BE2C (cell line): ENCODE data around the gene STX16.

Source experiments
- DNase-seq: peaks from one replicate; pipeline ENCODE4 v3.0.0-alpha.2; 2020
- H3K27me3 ChIP-seq: fragments of 250-450 bp; sonication (Bioruptor Pico); 2 replicates; pipeline ENCODE4 v1.5.1; 2020; ENCODE audit warnings: mild to moderate bottlenecking
- H3K36me3 ChIP-seq: fragments of 250-450 bp; sonication (Bioruptor Pico); 2 replicates; pipeline ENCODE4 v1.5.1; 2020; ENCODE audit warnings: mild to moderate bottlenecking
- H3K4me1 ChIP-seq: fragments of 250-450 bp; sonication (Bioruptor Pico); 2 replicates; pipeline ENCODE4 v1.5.1; 2020
- H3K4me3 ChIP-seq: 2 replicates; pipeline ENCODE4 v1.5.1; 2011; ENCODE audit warnings: low read depth, low read length
- H3K9me3 ChIP-seq: fragments of 250-450 bp; sonication (Bioruptor Pico); 2 replicates; pipeline ENCODE4 v1.5.1; 2020
- TF ChIP-seq, protein P1 (sequence below): IDR thresholded peaks from 2 replicates; pipeline ENCODE4 v1.5.1; 2012; ENCODE audit warnings: mild to moderate bottlenecking, low read depth, low read length

Gene STX16

DNA sequence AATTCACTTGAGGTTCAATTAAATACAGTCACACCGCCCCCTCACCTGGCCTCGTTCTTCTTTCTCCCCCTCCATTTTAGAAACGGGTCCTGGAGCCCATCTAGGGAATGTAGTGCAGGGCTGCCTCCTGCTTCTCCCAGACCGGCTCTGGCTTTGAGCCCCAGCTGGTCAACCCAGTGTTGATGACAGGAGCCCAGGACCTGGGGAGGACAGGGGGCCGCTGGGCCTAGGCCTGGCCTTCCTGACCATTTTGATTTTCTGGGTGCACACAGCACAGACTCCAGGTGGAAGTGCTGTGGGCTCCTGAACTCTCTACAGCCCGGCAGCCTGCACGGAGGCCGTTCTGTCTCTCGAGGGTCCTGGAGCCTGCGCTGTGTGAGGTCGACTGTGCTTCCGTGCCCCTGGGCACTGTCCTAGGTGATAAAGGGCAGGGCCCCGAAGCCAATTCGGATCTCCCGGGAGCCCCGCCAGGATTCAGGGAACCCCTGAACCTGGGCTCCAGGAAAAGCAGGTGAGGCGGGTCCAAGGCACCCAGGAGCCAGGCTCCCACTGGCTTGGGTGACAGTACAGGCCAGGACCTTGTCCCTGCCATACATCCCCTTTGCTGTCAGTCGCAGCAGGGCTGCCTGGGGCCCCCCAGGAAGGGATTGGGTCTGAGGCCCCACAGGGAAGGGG is 64.9 kb downstream of the STX16 start:
- DNase-seq, result peak; percentile 4
- TF ChIP-seq, protein P1, sequence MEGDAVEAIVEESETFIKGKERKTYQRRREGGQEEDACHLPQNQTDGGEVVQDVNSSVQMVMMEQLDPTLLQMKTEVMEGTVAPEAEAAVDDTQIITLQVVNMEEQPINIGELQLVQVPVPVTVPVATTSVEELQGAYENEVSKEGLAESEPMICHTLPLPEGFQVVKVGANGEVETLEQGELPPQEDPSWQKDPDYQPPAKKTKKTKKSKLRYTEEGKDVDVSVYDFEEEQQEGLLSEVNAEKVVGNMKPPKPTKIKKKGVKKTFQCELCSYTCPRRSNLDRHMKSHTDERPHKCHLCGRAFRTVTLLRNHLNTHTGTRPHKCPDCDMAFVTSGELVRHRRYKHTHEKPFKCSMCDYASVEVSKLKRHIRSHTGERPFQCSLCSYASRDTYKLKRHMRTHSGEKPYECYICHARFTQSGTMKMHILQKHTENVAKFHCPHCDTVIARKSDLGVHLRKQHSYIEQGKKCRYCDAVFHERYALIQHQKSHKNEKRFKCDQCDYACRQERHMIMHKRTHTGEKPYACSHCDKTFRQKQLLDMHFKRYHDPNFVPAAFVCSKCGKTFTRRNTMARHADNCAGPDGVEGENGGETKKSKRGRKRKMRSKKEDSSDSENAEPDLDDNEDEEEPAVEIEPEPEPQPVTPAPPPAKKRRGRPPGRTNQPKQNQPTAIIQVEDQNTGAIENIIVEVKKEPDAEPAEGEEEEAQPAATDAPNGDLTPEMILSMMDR, result no peak
- no peaks in the 10 kb centered on the region for H3K9me3 ChIP-seq
- H3K4me1 ChIP-seq, result peaks cover 8% of the 10 kb centered on the region
- H3K4me3 ChIP-seq, result no peak overlapping the region
- no peaks in the 10 kb centered on the region for H3K36me3 ChIP-seq
- H3K27me3 ChIP-seq, result no peaks in the 10 kb centered on the region

- Histone ChIP-seq H3K27me3 (no peaks in the 10 kb centered on the region), H3K9me3 (no peaks in the 10 kb centered on the region), H3K36me3 (no peaks in the 10 kb centered on the region), H3K4me1 (peaks cover 8% of the 10 kb centered on the region), H3K4me3 (no peak overlapping the region)
- TF ChIP-seq, protein P1, result no peak
- peak; percentile 40 for DNase-seq
These were observed 65.6 kb downstream of the STX16 start for GRCh38 chr20:58716476-58717277.

GRCh38 chr20:58717278-58718091 is 66.4 kb downstream of the STX16 start:
- TF ChIP-seq, protein P1, result no peak
- DNase-seq, result peak; percentile 3

GRCh38 chr20:58718121-58718563 is 67.1 kb downstream of the STX16 start:
- H3K4me3 ChIP-seq, result no peak overlapping the region
- no peaks in the 10 kb centered on the region for H3K9me3 ChIP-seq
- TF ChIP-seq, protein P1, result no peak
- no peaks in the 10 kb centered on the region for H3K36me3 ChIP-seq
- H3K4me1 ChIP-seq, result peaks cover 8% of the 10 kb centered on the region
- DNase-seq, result no peak
- H3K27me3 ChIP-seq, result no peaks in the 10 kb centered on the region

More at GRCh38 chr20:58717278-58718091, 66.4 kb downstream of the STX16 start:
- Histone ChIP-seq H3K4me1 (peaks cover 8% of the 10 kb centered on the region), H3K4me3 (no peak overlapping the region), H3K27me3 (no peaks in the 10 kb centered on the region), H3K9me3 (no peaks in the 10 kb centered on the region), H3K36me3 (no peaks in the 10 kb centered on the region)

DNA sequence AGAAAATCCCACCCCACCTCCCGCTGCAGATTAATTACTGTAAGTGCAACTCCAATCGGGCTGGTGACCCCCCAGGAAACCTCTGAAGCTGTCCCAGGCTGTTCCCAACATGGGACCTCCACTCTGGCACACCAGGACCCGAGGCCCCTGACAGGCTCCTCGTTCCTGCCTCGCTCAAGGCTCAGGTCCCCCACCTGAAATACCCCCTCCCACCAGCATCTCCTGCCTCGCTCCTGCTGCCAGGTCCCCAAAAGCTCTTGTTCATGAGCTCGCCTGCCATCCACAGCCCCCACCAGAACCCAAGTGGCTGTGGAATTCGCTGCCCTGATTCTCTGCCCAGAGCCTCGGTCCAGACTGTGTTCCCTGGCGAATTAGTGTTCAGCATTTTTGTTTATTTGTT is 67.6 kb downstream of the STX16 start:
- no peaks in the 10 kb centered on the region; the same call in 1 of the 2 replicates for H3K27me3 ChIP-seq
- H3K36me3 ChIP-seq, result no peaks in the 10 kb centered on the region
- peaks cover 8% of the 10 kb centered on the region for H3K4me1 ChIP-seq
- DNase-seq, result no peak
- no peak overlapping the region for H3K4me3 ChIP-seq
- no peaks in the 10 kb centered on the region for H3K9me3 ChIP-seq
- TF ChIP-seq, protein P1, result no peak
